Osteoblast (primary cell): ENCODE results near the gene SPATS1. TPM values are rescaled to one million over a fixed set of nuclear protein-coding genes. Genes with fewer than 3 reads are reported as not detected.

Experiments used
- DNase-seq: peaks from one replicate; pipeline ENCODE4 v3.0.0; 2011; ENCODE audit warnings: low spot score, mixed read lengths; ENCODE audit not compliant: insufficient read length; ENCODE audit errors: missing footprints
- H2AFZ ChIP-seq: 2 replicates; pipeline ENCODE4 v1.6.0; 2011; ENCODE audit warnings: mild to moderate bottlenecking, low read length
- H3K27ac ChIP-seq: 2 replicates; pipeline ENCODE4 v1.5.1; 2011; ENCODE audit warnings: mild to moderate bottlenecking, low read depth, low read length, moderate library complexity
- H3K27me3 ChIP-seq: 2 replicates; pipeline ENCODE4 v1.6.0; 2012; ENCODE audit warnings: mild to moderate bottlenecking, control low read depth, inconsistent platforms, low read length, moderate library complexity; ENCODE audit not compliant: insufficient read depth
- H3K36me3 ChIP-seq: 2 replicates; pipeline ENCODE4 v1.5.1; 2011; ENCODE audit warnings: mild to moderate bottlenecking, low read length, control low read depth, moderate library complexity; ENCODE audit not compliant: insufficient read depth
- H3K4me1 ChIP-seq: 2 replicates; pipeline ENCODE4 v1.5.1; 2011; ENCODE audit warnings: mild to moderate bottlenecking, low read length, control low read depth, moderate library complexity; ENCODE audit not compliant: insufficient read depth
- H3K4me2 ChIP-seq: 2 replicates; pipeline ENCODE4 v1.6.0; 2011; ENCODE audit warnings: mild to moderate bottlenecking, low read length; ENCODE audit not compliant: insufficient read depth
- H3K4me3 ChIP-seq: fragments of 200-600 bp; sonication (generic); 3 replicates; pipeline ENCODE4 v1.5.1; 2012; ENCODE audit warnings: mild to moderate bottlenecking, low read length, inconsistent platforms; ENCODE audit not compliant: insufficient read depth
- H3K79me2 ChIP-seq: 2 replicates; pipeline ENCODE4 v1.6.0; 2012; ENCODE audit warnings: mild to moderate bottlenecking, low read length, control low read depth, inconsistent platforms; ENCODE audit not compliant: insufficient read depth
- H3K9me3 ChIP-seq: 2 replicates; pipeline ENCODE4 v1.5.1; 2011; ENCODE audit warnings: low read depth, low read length, control low read depth
- H4K20me1 ChIP-seq: 2 replicates; pipeline ENCODE4 v1.6.0; 2012; ENCODE audit warnings: mild to moderate bottlenecking, low read length, control low read depth; ENCODE audit not compliant: insufficient read depth
- total RNA-seq: library from RNA; depleted of rRNA; stranded (reverse); fragments of >200 nt; gene quantifications from 2 replicates; pipeline ENCODE4 v1.2.3, GENCODE V29; 2012
- TF ChIP-seq, protein P1 (sequence below): IDR thresholded peaks from 2 replicates; pipeline ENCODE4 v1.5.1; 2011; ENCODE audit warnings: mild to moderate bottlenecking, low read depth, low read length, moderate library complexity; ENCODE audit errors: extremely low read depth

SPATS1 gene
- total RNA-seq, 1 donor = not detected

- TF ChIP-seq, protein P1, sequence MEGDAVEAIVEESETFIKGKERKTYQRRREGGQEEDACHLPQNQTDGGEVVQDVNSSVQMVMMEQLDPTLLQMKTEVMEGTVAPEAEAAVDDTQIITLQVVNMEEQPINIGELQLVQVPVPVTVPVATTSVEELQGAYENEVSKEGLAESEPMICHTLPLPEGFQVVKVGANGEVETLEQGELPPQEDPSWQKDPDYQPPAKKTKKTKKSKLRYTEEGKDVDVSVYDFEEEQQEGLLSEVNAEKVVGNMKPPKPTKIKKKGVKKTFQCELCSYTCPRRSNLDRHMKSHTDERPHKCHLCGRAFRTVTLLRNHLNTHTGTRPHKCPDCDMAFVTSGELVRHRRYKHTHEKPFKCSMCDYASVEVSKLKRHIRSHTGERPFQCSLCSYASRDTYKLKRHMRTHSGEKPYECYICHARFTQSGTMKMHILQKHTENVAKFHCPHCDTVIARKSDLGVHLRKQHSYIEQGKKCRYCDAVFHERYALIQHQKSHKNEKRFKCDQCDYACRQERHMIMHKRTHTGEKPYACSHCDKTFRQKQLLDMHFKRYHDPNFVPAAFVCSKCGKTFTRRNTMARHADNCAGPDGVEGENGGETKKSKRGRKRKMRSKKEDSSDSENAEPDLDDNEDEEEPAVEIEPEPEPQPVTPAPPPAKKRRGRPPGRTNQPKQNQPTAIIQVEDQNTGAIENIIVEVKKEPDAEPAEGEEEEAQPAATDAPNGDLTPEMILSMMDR = no peak
- no peaks in the 10 kb centered on the region for H3K27me3 ChIP-seq
- peak overlapping the region; percentile 98 for H3K4me2 ChIP-seq
- peak overlapping the region; percentile 98 for H3K4me3 ChIP-seq
- H3K9me3 ChIP-seq = no peaks in the 10 kb centered on the region
- peak overlapping the region; percentile 95 for H3K27ac ChIP-seq
- H3K4me1 ChIP-seq = peaks cover 28% of the 10 kb centered on the region
- H2AFZ ChIP-seq = peak overlapping the region; percentile 77
- no peak for DNase-seq
- peaks cover 20% of the 10 kb centered on the region for H4K20me1 ChIP-seq
- peaks cover 41% of the 10 kb centered on the region for H3K79me2 ChIP-seq
- peaks cover 10% of the 10 kb centered on the region for H3K36me3 ChIP-seq
Observed at GRCh38 chr6:44388135-44388487, 45.7 kb downstream of the SPATS1 start.

- peak overlapping the region; percentile 98 for H3K4me3 ChIP-seq
- H3K27me3 ChIP-seq = no peaks in the 10 kb centered on the region
- peak overlapping the region; percentile 98 for H3K4me2 ChIP-seq
- no peak for DNase-seq
- no peaks in the 10 kb centered on the region for H3K9me3 ChIP-seq
- peaks cover 18% of the 10 kb centered on the region for H3K36me3 ChIP-seq
- TF ChIP-seq, protein P1 = no peak
- H3K79me2 ChIP-seq = peaks cover 43% of the 10 kb centered on the region
- no peak overlapping the region for H3K27ac ChIP-seq
- H3K4me1 ChIP-seq = peaks cover 28% of the 10 kb centered on the region
- H2AFZ ChIP-seq = no peak overlapping the region
- H4K20me1 ChIP-seq = peaks cover 20% of the 10 kb centered on the region
Observed at GRCh38 chr6:44388887-44389286, 46.4 kb downstream of the SPATS1 start.

GRCh38 chr6:44390158-44390683, 47.8 kb downstream of the SPATS1 start:
- H3K4me3 ChIP-seq = no peak overlapping the region
- H3K27ac ChIP-seq = no peak overlapping the region
- H2AFZ ChIP-seq = no peak overlapping the region
- H4K20me1 ChIP-seq = peaks cover 25% of the 10 kb centered on the region
- H3K27me3 ChIP-seq = no peaks in the 10 kb centered on the region
- H3K36me3 ChIP-seq = peaks cover 28% of the 10 kb centered on the region
- H3K4me2 ChIP-seq = no peak overlapping the region
- H3K9me3 ChIP-seq = no peaks in the 10 kb centered on the region
- peaks cover 28% of the 10 kb centered on the region for H3K4me1 ChIP-seq
- H3K79me2 ChIP-seq = peaks cover 43% of the 10 kb centered on the region
- TF ChIP-seq, protein P1 = no peak
- DNase-seq = no peak

Other genes starting within 250 kb of the SPATS1 start
- 47.7 and 49.9 TPM in 2 replicates for gene MRPL14, start 215.2 kb upstream of the SPATS1 start, total RNA-seq
- 32.7 and 36.6 TPM in 2 replicates for gene TMEM63B, start 215.1 kb upstream of the SPATS1 start, total RNA-seq
- gene CAPN11, start 183.8 kb upstream of the SPATS1 start, total RNA-seq = not detected in 2 replicates
- gene MYMX, start 125.7 kb upstream of the SPATS1 start, total RNA-seq = not detected in 2 replicates
- gene SLC29A1, start 119.1 kb upstream of the SPATS1 start, total RNA-seq = 8.0 and 10.0 TPM in 2 replicates
- 676 and 702 TPM in 2 replicates for gene HSP90AB1, start 95.5 kb upstream of the SPATS1 start, total RNA-seq
- 86.0 and 94.1 TPM in 2 replicates for gene SLC35B2, start 85.1 kb upstream of the SPATS1 start, total RNA-seq
- 3.2 and 4.7 TPM in 2 replicates for gene NFKBIE, start 77.1 kb upstream of the SPATS1 start, total RNA-seq
- gene TMEM151B, start 72.2 kb upstream of the SPATS1 start, total RNA-seq = not detected in 2 replicates
- gene AARS2, start 29.3 kb upstream of the SPATS1 start, total RNA-seq = 6.2 and 6.5 TPM in 2 replicates
- 21.8 and 22.8 TPM in 2 replicates for gene CDC5L, start 45.1 kb downstream of the SPATS1 start, total RNA-seq